ENCODE data around the gene PPFIA3. TPM values are rescaled to one million over a fixed set of nuclear protein-coding genes. Genes with fewer than 3 reads are reported as not detected.

Gene PPFIA3
- total and polyA plus RNA-seq, 2 of the 4 experiments (the other 2 are of a cell fraction): 0.90 to 2.4 TPM

DNA sequence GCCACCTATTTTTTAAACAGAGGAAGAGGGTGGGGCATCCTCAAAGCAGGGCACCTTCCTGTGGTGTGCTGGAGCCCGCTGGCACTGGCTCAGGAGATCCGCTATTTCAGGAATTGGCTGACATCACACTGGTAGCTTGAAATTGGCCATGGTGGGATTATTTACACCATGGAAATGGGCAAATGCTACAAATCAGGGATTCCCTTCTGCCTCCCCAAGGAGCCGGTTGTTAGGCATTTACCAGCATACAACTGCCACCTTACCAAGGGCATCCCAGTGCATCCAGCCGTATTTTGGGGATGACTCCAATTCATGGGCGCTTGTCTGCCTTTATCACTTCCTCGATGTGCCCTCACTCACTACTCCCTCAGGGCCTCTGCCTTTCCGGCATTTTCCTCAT lies 21.6 kb downstream of the PPFIA3 start:
- H4K8ac ChIP-seq (ENCODE audit: low read depth in 2 of 2, low read length in 2 of 2): no peak overlapping the region
- no peaks in the 10 kb centered on the region for H3K36me3 ChIP-seq (ENCODE audit: control insufficient read depth, insufficient read depth, low read length)
- H3K4ac ChIP-seq (ENCODE audit: low read depth, low read length): no peak overlapping the region
- ChIA-PET CTCF (no interaction called here), POLR2A (ENCODE audit: unreplicated experiment) (interaction anchor here (0.6 kb wide), 1 partner anchor 22 kb away, joined by 8 read pairs; no protein-coding TSS in a partner anchor)
- no peak for ATAC-seq (ENCODE audit: low read depth)
- H3K4me3 ChIP-seq (ENCODE audit: insufficient read depth, low read depth, low read length): no peak overlapping the region
- no peak overlapping the region for H2BK15ac ChIP-seq (ENCODE audit: low read depth, low read length)
- intact Hi-C loops (cut with micrococcal nuclease): no loop called here
- no peaks in the 10 kb centered on the region for H3K27me3 ChIP-seq (ENCODE audit: control insufficient read depth, insufficient read depth, low read length)
- peaks cover 4% of the 10 kb centered on the region; the same call in 1 of the 2 replicates for H3K9me1 ChIP-seq (ENCODE audit: insufficient read depth, low read length)
- in situ Hi-C loops (cut with MboI; ENCODE audit: low sequenced_read_pairs): no loop called here
- no peak overlapping the region for H2BK5ac ChIP-seq (ENCODE audit: low read depth, low read length, poor library complexity, severe bottlenecking)
- H3K9me3 ChIP-seq (ENCODE audit: control insufficient read depth, insufficient read depth, low read length): no peaks in the 10 kb centered on the region
- no peak overlapping the region for H4K91ac ChIP-seq (ENCODE audit: insufficient read depth, low read depth, low read length)
- no peak overlapping the region for H3K18ac ChIP-seq (ENCODE audit: low read depth, low read length)
- H3K23ac ChIP-seq (ENCODE audit: low read depth, low read length): no peak overlapping the region
- no peak overlapping the region for H3K9ac ChIP-seq (ENCODE audit: low read depth, low read length)
- no peak overlapping the region for H2AK9ac ChIP-seq (replicated peaks; ENCODE audit: low read depth, low read length, poor library complexity)
- no peak overlapping the region for H3K14ac ChIP-seq (replicated peaks; ENCODE audit: low read depth, low read length)
- no peak overlapping the region for H3K27ac ChIP-seq (ENCODE audit: insufficient read depth, low read length)
- H2AFZ ChIP-seq (replicated peaks; ENCODE audit: low read length, poor library complexity): no peak overlapping the region
- H2AK5ac ChIP-seq (ENCODE audit: low read depth, low read length): no peak overlapping the region
- H4K5ac ChIP-seq (ENCODE audit: low read depth, low read length): no peak overlapping the region
- H3K4me1 ChIP-seq (ENCODE audit: control insufficient read depth, insufficient read depth, low read length): peaks cover 6% of the 10 kb centered on the region
- DNase-seq: no peak
- no peak overlapping the region for H2BK20ac ChIP-seq (ENCODE audit: low read depth, low read length)
- H3K56ac ChIP-seq (ENCODE audit: extremely low read depth, insufficient read depth, low read length): no peak overlapping the region
- WGBS, 2 experiments (ENCODE audit: extremely low coverage in 2 of 2, insufficient read length in 1 of 2): 100% methylated on average over 1 of the region's 7 CpGs; no CpG with 5 or more reads in 1 of the 2 experiments
- no TSS peak for BruUV-seq (replicated peaks)
- no peak overlapping the region for H2BK120ac ChIP-seq (ENCODE audit: low read depth, low read length)
- H3K79me1 ChIP-seq (ENCODE audit: low read depth in 1 of 2, low read length in 2 of 2): no peaks in the 10 kb centered on the region
- dilution Hi-C loops (cut with HindIII; ENCODE audit: low sequenced_read_pairs, unreplicated experiment): no loop called here
- no peaks in the 10 kb centered on the region for H4K20me1 ChIP-seq (ENCODE audit: insufficient read depth, low read length)
- no peak for TF ChIP-seq MXI1 (IDR thresholded peaks at IDR 0.05; ENCODE audit: borderline replicate concordance, low read depth, low read length)
- TF ChIP-seq RAD21 (IDR thresholded peaks at IDR 0.05; ENCODE audit: low read length): no peak
- no peak overlapping the region for H3K4me2 ChIP-seq (ENCODE audit: low read depth, low read length)
